Non-pigmented ciliary epithelial cell (primary cell): ENCODE data around the gene PLAGL1.
"Not testable (repeated sequence)": the region's sequence is repeated elsewhere in the genome, so short reads cannot be mapped to it uniquely, and the experiment has no call there.

ENCODE experiments used
- DNase-seq: peaks from one replicate; pipeline ENCODE4 v3.0.0-alpha.2; 2010; ENCODE audit warnings: low read depth

Gene PLAGL1, protein sequence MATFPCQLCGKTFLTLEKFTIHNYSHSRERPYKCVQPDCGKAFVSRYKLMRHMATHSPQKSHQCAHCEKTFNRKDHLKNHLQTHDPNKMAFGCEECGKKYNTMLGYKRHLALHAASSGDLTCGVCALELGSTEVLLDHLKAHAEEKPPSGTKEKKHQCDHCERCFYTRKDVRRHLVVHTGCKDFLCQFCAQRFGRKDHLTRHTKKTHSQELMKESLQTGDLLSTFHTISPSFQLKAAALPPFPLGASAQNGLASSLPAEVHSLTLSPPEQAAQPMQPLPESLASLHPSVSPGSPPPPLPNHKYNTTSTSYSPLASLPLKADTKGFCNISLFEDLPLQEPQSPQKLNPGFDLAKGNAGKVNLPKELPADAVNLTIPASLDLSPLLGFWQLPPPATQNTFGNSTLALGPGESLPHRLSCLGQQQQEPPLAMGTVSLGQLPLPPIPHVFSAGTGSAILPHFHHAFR

DNA sequence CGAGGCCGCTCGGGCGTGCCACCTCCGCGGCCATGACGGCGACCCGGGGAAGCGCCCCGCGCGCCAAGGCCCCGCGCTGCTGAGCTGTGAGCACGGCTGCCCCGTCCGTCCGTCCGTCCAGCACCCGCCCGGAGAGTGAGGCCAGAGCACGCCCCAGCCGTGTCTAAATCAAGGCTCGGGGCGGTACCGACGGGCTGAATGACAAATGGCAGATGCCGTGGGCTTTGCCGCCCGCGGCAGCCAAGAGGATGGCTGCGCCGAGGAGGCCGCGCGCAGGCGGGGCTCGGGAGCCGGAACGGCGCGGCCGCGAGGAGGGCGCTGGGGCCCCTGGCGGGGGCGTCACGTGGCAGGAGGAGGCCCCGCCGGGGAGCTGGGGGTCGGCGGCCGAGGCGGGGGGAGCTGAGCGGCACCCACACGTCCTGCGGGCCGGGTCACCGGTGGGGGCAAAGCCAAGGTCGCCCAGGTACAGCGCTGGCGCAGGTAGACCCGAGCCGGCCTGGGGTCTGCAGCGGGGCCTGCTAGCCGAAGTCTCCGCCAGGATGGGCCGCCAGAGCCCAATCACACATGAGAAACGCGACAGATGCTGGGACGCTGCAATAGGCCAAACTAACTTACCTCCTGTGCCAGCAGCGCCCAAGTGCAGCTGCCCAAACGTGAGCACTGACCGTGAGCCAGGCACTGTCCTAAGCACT is at the start of gene PLAGL1:
Gene PLAGL1 (minus strand): TSS at position 140 of the 692 bp plus-strand sequence. CDS start 60,123 bp downstream, outside the sequence.
- DNase-seq, result no peak

DNA sequence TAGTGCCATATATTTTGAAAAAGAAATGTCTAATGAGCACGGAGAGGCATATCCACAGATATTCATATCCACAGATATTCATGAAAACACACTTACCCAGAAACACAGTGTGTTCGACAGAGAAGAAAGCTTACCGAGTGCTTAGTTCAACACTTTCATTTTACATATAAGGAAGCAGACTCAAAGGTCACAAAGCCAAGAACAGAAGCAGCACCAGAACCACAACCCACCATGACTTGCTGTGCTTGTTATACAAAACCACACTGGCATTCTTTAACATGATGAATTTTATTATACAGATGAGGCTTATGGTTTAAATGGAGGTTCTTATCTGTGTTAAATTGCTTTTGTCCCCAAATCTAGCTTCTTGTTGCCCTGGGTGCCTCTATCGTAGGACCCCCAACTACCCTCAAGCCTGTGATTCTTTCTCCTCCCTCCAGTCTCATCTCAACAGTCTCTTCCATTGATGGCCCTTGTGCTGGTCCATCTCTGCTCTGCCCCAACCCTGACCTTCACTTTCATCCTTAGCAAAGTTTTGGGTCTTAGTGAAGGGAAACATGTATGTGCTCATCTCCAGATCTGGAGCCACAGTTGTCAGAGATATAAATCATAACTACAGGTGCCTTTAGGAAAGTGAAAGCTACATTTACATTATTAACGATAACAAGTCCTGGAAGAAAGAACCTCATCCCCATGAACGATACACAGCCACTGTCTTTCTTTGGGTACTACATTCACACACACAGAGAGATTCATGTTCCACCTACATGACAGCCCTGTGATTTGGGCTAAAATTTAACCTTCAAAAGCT is 47.3 kb upstream of the PLAGL1 start:
- no peak for DNase-seq

DNA sequence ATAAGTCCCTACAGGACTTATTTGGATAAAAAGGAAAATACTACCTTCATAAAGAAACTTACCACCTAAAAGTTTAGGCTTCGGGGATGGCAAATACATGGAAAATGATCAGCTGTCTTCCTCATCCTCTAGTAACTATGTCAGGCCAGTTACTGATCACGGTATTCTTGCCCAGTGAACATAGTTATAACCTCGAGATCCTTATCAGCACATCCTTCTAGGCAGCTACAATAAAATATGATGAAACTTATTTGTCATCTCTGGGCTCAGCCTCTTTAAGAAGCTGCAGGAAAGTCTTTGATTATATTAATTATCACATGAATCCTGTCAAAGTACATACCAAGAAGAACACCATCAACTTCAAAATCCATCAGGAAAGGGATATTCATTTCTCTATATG is 45.5 kb upstream of the PLAGL1 start:
- DNase-seq, result no peak

DNA sequence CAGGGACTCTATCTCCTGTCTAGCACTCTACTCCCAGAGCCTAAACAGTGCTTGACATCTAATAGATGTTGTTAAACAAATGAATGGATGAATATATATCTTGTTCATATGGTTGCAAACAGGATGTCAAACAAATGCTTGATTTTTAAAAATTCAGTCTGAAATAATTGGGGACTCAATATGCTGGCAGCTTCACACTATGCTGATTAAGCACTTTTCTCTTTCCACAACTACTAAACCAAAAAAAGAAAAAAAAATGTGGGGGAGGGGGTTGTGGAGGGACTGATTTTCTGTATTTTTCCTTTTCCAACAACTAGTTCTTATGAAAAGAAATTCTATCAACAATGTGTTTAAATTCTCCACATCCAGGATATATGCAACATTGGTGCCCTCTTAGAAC is 44.4 kb upstream of the PLAGL1 start:
- no peak for DNase-seq

DNA sequence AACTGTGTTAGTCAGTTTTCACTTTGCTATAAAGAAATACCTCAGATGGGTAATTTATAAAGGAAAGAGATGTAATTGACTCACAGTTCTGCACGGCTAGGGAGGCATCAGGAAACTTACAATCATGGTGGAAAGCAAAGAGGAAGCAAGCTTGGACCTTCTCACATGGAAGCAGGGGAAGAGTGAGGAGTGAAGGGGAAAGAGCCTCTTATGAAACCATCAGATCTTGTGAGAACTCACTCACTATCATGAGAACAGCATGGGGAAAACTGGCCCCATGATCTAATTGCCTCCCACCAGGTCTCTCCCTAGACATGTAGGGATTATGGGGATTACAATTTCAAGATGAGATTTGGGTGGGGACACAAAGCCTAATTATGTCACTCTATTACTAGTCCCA is 41.3 kb upstream of the PLAGL1 start:
- no peak for DNase-seq

DNA sequence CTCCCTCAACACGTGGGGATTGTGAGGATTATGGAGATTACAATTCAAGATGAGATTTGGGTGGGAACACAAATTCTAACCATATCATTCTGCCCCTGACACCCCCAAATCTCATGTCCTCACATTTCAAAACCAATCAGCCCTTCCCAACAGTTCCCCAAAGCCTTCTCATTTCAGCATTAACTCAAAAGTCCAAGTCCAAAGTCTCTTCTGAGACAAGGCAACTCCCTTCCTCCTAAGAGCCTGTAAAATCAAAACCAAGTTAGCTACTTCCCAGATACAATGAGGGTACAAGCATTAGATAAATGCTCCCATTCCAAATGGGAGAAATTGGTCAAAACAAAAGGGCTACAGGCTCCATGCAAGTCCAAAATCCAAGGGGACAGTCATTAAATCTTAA is 39.6 kb upstream of the PLAGL1 start:
- DNase-seq, result no peak

- DNase-seq, result not testable (repeated sequence)
Measured at GRCh38 chr6:144046672-144047071, 38.6 kb upstream of the PLAGL1 start.

GRCh38 chr6:144044989-144045388 is 36.9 kb upstream of the PLAGL1 start:
- DNase-seq, result not testable (repeated sequence)

- DNase-seq, result no peak
Measured at GRCh38 chr6:144036835-144037195, 28.8 kb upstream of the PLAGL1 start.

GRCh38 chr6:144036064-144036834 is 28.2 kb upstream of the PLAGL1 start:
- no peak for DNase-seq

DNA sequence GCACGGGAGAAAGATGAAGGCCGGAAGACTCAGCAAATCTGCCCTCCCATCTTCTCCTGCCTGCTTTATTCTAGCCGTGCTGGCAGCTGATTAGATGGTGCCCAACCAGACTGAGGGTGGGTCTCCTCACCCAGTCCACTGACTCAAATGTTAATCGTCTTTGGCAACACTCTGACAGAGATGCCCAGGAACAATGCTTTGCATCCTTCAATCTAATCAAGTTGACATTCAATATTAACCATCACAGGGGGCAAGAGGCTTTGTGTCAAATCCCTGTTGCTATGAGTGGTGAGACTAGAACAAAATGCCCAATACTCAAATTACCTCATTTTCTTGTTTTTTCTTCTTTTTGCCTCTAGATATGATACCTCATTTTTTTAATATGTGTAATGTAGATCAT is 27.4 kb upstream of the PLAGL1 start:
- DNase-seq, result no peak

- no peak for DNase-seq
Measured at GRCh38 chr6:144033816-144034735, 26.0 kb upstream of the PLAGL1 start.

- no peak for DNase-seq
Measured at GRCh38 chr6:144029452-144029851, 21.4 kb upstream of the PLAGL1 start.

GRCh38 chr6:144027932-144028587 is 20.0 kb upstream of the PLAGL1 start:
- no peak for DNase-seq

GRCh38 chr6:144023216-144023615 is 15.2 kb upstream of the PLAGL1 start:
- DNase-seq, result no peak

- DNase-seq, result no peak
Measured at GRCh38 chr6:144019929-144020328, 11.9 kb upstream of the PLAGL1 start.

GRCh38 chr6:144017166-144018094 is 9.4 kb upstream of the PLAGL1 start:
- DNase-seq, result no peak

DNA sequence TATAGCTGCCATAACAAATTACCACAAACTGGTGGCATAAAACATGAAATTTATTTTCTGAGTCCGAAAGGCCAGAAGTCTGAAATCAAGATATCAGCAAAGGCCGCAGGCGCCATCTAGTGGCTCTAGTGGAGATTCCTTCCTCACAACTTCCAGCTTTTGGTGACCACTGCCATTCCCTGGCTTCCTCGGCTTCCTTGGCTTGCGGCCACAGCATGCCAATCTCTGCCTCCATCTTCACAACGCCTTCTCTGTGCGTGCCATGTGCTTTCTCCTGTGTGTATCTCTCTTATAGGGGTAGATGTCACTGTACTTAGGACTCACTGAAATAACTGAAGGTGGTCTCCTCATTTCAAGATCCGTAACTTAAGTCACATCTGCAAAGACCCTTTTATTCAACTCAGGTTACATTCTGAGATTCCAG is 5.4 kb upstream of the PLAGL1 start:
- no peak for DNase-seq

DNA sequence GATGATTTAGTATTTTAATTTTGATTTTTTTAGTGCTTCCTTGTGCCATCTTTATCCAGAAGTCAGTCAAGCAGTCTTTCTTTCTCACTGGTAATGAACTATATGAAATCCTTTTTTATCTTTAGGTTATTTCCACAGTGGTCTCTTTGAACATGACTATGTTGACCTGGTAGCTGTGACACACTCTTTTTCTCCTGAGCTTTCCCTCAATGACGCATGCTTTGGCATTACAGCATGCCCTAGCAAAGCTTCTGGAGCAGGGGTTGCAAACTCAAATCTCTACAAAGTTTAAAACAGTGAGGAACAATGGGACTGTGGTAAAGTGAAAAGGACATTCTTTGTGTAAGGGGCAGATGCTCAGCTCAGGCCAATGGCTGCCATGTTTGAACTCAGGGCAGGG is 4.5 kb upstream of the PLAGL1 start:
- DNase-seq, result no peak
